Cardiac fibroblast (primary cell): ENCODE results near the gene ERC2.

Experiments used
- DNase-seq, 2 donors: peaks; one replicate each; pipeline versions ENCODE4 v3.0.0 to v3.0.0-alpha.2; 2010; ENCODE audit warnings: low read depth in 2 of 2
- H3K4me3 ChIP-seq, 2 donors: replicated peaks in 1 of 2; 1 replicate in 1 of 2; 2 replicates in 1 of 2; pipeline ENCODE4 v1.5.1; 2011; ENCODE audit warnings: low read depth in 2 of 2, low read length in 2 of 2, mild to moderate bottlenecking in 2 of 2, moderate library complexity in 1 of 2
- CTCF ChIP-seq: IDR thresholded peaks from one replicate; pipeline ENCODE4 v1.5.1; 2011; ENCODE audit warnings: low read depth, mild to moderate bottlenecking, low read length, inconsistent platforms

Gene ERC2

GRCh38 chr3:56254835-56255234, 213.4 kb downstream of the ERC2 start:
- DNase-seq = no peak
- no peak overlapping the region for H3K4me3 ChIP-seq
- TF ChIP-seq CTCF = peak; percentile 40

GRCh38 chr3:56253941-56254665, 214.2 kb downstream of the ERC2 start:
- TF ChIP-seq CTCF = no peak
- no peak overlapping the region for H3K4me3 ChIP-seq
- no peak for DNase-seq

GRCh38 chr3:56251343-56251945, 216.8 kb downstream of the ERC2 start:
- no peak overlapping the region for H3K4me3 ChIP-seq
- peak; percentile 75 to 80 for DNase-seq
- peak; percentile 62 for TF ChIP-seq CTCF

- no peak overlapping the region for H3K4me3 ChIP-seq
- no peak for DNase-seq
- TF ChIP-seq CTCF = no peak
Observed at GRCh38 chr3:56248021-56248420, 220.2 kb downstream of the ERC2 start.

- no peak overlapping the region for H3K4me3 ChIP-seq
- DNase-seq = no peak
- no peak for TF ChIP-seq CTCF
Observed at GRCh38 chr3:56238299-56238698, 230.0 kb downstream of the ERC2 start.

- H3K4me3 ChIP-seq = no peak overlapping the region
- TF ChIP-seq CTCF = no peak
- DNase-seq = no peak
Observed at GRCh38 chr3:56233742-56234141, 234.5 kb downstream of the ERC2 start.

GRCh38 chr3:56229311-56229710, 239.0 kb downstream of the ERC2 start:
- DNase-seq = no peak
- TF ChIP-seq CTCF = no peak
- H3K4me3 ChIP-seq = no peak overlapping the region
